Chondrocyte (in vitro differentiated cells): Measurements from ENCODE around the gene PGC. TPM values are rescaled to one million over a fixed set of nuclear protein-coding genes. Genes with fewer than 3 reads are reported as not detected.

Source experiments
- DNase-seq: peaks from one replicate; pipeline ENCODE4 v3.0.0; 2021; ENCODE audit warnings: mixed read lengths, low spot score
- H3K27ac Mint-ChIP-seq: one replicate; pipeline ENCODE4 v1.8.0; 2021; ENCODE audit warnings: mild to moderate bottlenecking, moderate library complexity, mixed read lengths; ENCODE audit not compliant: unreplicated experiment
- H3K27me3 Mint-ChIP-seq: 2 replicates; pipeline ENCODE4 v1.8.0; 2021; ENCODE audit warnings: low read depth, mixed read lengths
- H3K36me3 Mint-ChIP-seq: 2 replicates; pipeline ENCODE4 v1.8.0; 2021; ENCODE audit warnings: low read depth, mixed read lengths
- H3K4me1 Mint-ChIP-seq: 2 replicates; pipeline ENCODE4 v1.8.0; 2021; ENCODE audit warnings: low read depth, mild to moderate bottlenecking, mixed read lengths
- H3K4me3 Mint-ChIP-seq: one replicate; pipeline ENCODE4 v1.8.0; 2021; ENCODE audit warnings: mild to moderate bottlenecking, moderate library complexity, mixed read lengths; ENCODE audit not compliant: unreplicated experiment
- H3K9me3 Mint-ChIP-seq: 2 replicates; pipeline ENCODE4 v1.8.0; 2021; ENCODE audit warnings: low read depth, mixed read lengths
- CTCF ChIP-seq: fragments of 200-600 bp; sonication (generic); IDR thresholded peaks from 2 replicates; pipeline ENCODE4 v1.5.0; 2021; ENCODE audit warnings: antibody characterized with exemption, mild to moderate bottlenecking, moderate library complexity
- total RNA-seq: library from RNA; stranded (reverse); gene quantifications from 3 replicates; pipeline ENCODE4 v1.2.1, GENCODE V29; 2021

PGC gene
- total RNA-seq, 1 donor from 2014 or later = not detected

GRCh38 chr6:41771058-41771983 is 24.1 kb upstream of the PGC start:
- DNase-seq = peak; percentile 66
- no peak overlapping the region for H3K27ac Mint-ChIP-seq
- no peaks in the 10 kb centered on the region for H3K9me3 Mint-ChIP-seq
- TF ChIP-seq CTCF = no peak
- H3K4me3 Mint-ChIP-seq = no peak overlapping the region
- H3K4me1 Mint-ChIP-seq = peaks cover 15% of the 10 kb centered on the region
- H3K36me3 Mint-ChIP-seq = peaks cover 24% of the 10 kb centered on the region
- H3K27me3 Mint-ChIP-seq = no peaks in the 10 kb centered on the region

- Mint-ChIP-seq H3K4me3 (no peak overlapping the region), H3K36me3 (peaks cover 24% of the 10 kb centered on the region), H3K9me3 (no peaks in the 10 kb centered on the region), H3K27ac (no peak overlapping the region), H3K4me1 (peaks cover 15% of the 10 kb centered on the region), H3K27me3 (no peaks in the 10 kb centered on the region)
- no peak for TF ChIP-seq CTCF
- peak; percentile 85 for DNase-seq
These were observed 23.3 kb upstream of the PGC start for GRCh38 chr6:41770381-41771057.

- H3K9me3 Mint-ChIP-seq = no peaks in the 10 kb centered on the region
- H3K4me1 Mint-ChIP-seq = peaks cover 15% of the 10 kb centered on the region
- no peak overlapping the region for H3K27ac Mint-ChIP-seq
- no peak for TF ChIP-seq CTCF
- H3K4me3 Mint-ChIP-seq = no peak overlapping the region
- DNase-seq = peak; percentile 66
- H3K27me3 Mint-ChIP-seq = no peaks in the 10 kb centered on the region
- peaks cover 21% of the 10 kb centered on the region for H3K36me3 Mint-ChIP-seq
These were observed 22.2 kb upstream of the PGC start for GRCh38 chr6:41769376-41769775.

- DNase-seq = peak; percentile 39
- no peak for TF ChIP-seq CTCF
- no peak overlapping the region for H3K27ac Mint-ChIP-seq
- H3K9me3 Mint-ChIP-seq = no peaks in the 10 kb centered on the region
- peaks cover 15% of the 10 kb centered on the region for H3K4me1 Mint-ChIP-seq
- no peaks in the 10 kb centered on the region for H3K27me3 Mint-ChIP-seq
- H3K4me3 Mint-ChIP-seq = no peak overlapping the region
- H3K36me3 Mint-ChIP-seq = peaks cover 18% of the 10 kb centered on the region
These were observed 21.5 kb upstream of the PGC start for GRCh38 chr6:41768545-41769308.
